Immature natural killer cell (primary cell): ENCODE data around the gene TAF11L6. TPM values are rescaled to one million over a fixed set of nuclear protein-coding genes. Genes with fewer than 3 reads are reported as not detected.
"Not testable (repeated sequence)": the region's sequence is repeated elsewhere in the genome, so short reads cannot be mapped to it uniquely, and the experiment has no call there.

Experiments used
- DNase-seq, 3 donors: peaks; one replicate each; pipeline ENCODE4 v3.0.0; 2022; ENCODE audit warnings: mixed read lengths in 1 of 3
- H3K27ac Mint-ChIP-seq, 6 donors: one replicate each; pipeline ENCODE4 v1.8.0; 2020; ENCODE audit warnings: mixed read lengths in 6 of 6, mild to moderate bottlenecking in 5 of 6, inconsistent platforms in 4 of 6, moderate library complexity in 3 of 6
- H3K27me3 Mint-ChIP-seq, 3 donors: one replicate each; pipeline ENCODE4 v1.8.0; 2020 to 2021; ENCODE audit warnings: low read depth in 3 of 3, mild to moderate bottlenecking in 3 of 3, mixed read lengths in 3 of 3, moderate library complexity in 3 of 3, inconsistent platforms in 1 of 3
- H3K36me3 Mint-ChIP-seq, 3 donors: one replicate each; pipeline ENCODE4 v1.8.0; 2020; ENCODE audit warnings: mixed read lengths in 3 of 3, inconsistent platforms in 2 of 3, mild to moderate bottlenecking in 2 of 3
- H3K4me1 Mint-ChIP-seq, 2 donors: one replicate each; pipeline ENCODE4 v1.8.0; 2020; ENCODE audit warnings: inconsistent platforms in 2 of 2, mild to moderate bottlenecking in 2 of 2, mixed read lengths in 2 of 2, moderate library complexity in 1 of 2
- H3K4me3 Mint-ChIP-seq, 5 donors: one replicate each; pipeline ENCODE4 v1.8.0; 2020; ENCODE audit warnings: mild to moderate bottlenecking in 5 of 5, mixed read lengths in 5 of 5, inconsistent platforms in 3 of 5, moderate library complexity in 3 of 5
- H3K9me3 Mint-ChIP-seq, 6 donors: one replicate each; pipeline ENCODE4 v1.8.0; 2020; ENCODE audit warnings: mild to moderate bottlenecking in 6 of 6, mixed read lengths in 6 of 6, inconsistent platforms in 4 of 6, moderate library complexity in 3 of 6
- polyA plus RNA-seq, 3 donors: library from polyadenylated mRNA; unstranded; fragments of 300-500 nt; fragmentation: Illumina TruSeq; gene quantifications; one replicate each; pipeline ENCODE4 v1.2.3, GENCODE V29; 2021

The TAF11L6 gene
- polyA plus RNA-seq = not detected

- H3K4me3 Mint-ChIP-seq, H3K9me3 Mint-ChIP-seq, DNase-seq, H3K36me3 Mint-ChIP-seq, H3K27ac Mint-ChIP-seq, H3K27me3 Mint-ChIP-seq, H3K4me1 Mint-ChIP-seq: not testable (repeated sequence)
Measured at GRCh38 chr5:17528369-17528768, at the start of gene TAF11L6. Gene TAF11L6 (plus strand): TSS chr5:17528669.

- Mint-ChIP-seq H3K4me1 (no peaks in the 10 kb centered on the region), H3K27me3 (peaks cover 0 to 3% (median 2%) of the 10 kb centered on the region in 3 donors), H3K27ac (no peak overlapping the region), H3K36me3 (no peaks in the 10 kb centered on the region), H3K4me3 (no peak overlapping the region), H3K9me3 (peaks cover 6 to 15% (median 11%) of the 10 kb centered on the region in 6 donors)
- DNase-seq = no peak
Measured at GRCh38 chr5:17481378-17481777, 47.1 kb upstream of the TAF11L6 start.

- Mint-ChIP-seq H3K27me3 (peaks cover 0 to 3% (median 2%) of the 10 kb centered on the region in 3 donors), H3K4me3 (no peak overlapping the region), H3K27ac (no peak overlapping the region), H3K36me3 (no peaks in the 10 kb centered on the region), H3K9me3 (peaks cover 7 to 21% (median 12%) of the 10 kb centered on the region in 6 donors), H3K4me1 (no peaks in the 10 kb centered on the region)
- no peak for DNase-seq
Measured at GRCh38 chr5:17482790-17483189, 45.7 kb upstream of the TAF11L6 start.

- H3K27ac Mint-ChIP-seq, H3K4me1 Mint-ChIP-seq, H3K4me3 Mint-ChIP-seq: not testable (repeated sequence)
Measured at GRCh38 chr5:17486464-17487173, 41.9 kb upstream of the TAF11L6 start.

GRCh38 chr5:17487174-17487512 lies 41.3 kb upstream of the TAF11L6 start:
- Mint-ChIP-seq H3K4me3 (no peak overlapping the region), H3K9me3 (peaks cover 6 to 27% (median 15%) of the 10 kb centered on the region in 6 donors), H3K36me3 (no peaks in the 10 kb centered on the region), H3K27ac (no peak overlapping the region), H3K27me3 (peaks cover 0 to 2% (median 0%) of the 10 kb centered on the region in 3 donors), H3K4me1 (no peaks in the 10 kb centered on the region)
- no peak for DNase-seq

More at GRCh38 chr5:17486464-17487173, 41.9 kb upstream of the TAF11L6 start:
- peaks cover 6 to 26% (median 14%) of the 10 kb centered on the region in 6 donors for H3K9me3 Mint-ChIP-seq
- H3K36me3 Mint-ChIP-seq, DNase-seq, H3K27me3 Mint-ChIP-seq: not testable (repeated sequence)

- not testable (repeated sequence) for DNase-seq, H3K27ac Mint-ChIP-seq, H3K27me3 Mint-ChIP-seq, H3K4me1 Mint-ChIP-seq, H3K36me3 Mint-ChIP-seq, H3K4me3 Mint-ChIP-seq
- peaks cover 14 to 47% (median 25%) of the 10 kb centered on the region in 6 donors for H3K9me3 Mint-ChIP-seq
Measured at GRCh38 chr5:17491257-17491656, 37.2 kb upstream of the TAF11L6 start.

GRCh38 chr5:17492770-17493169 lies 35.7 kb upstream of the TAF11L6 start:
- H3K4me1 Mint-ChIP-seq = no peaks in the 10 kb centered on the region
- DNase-seq = no peak
- H3K4me3 Mint-ChIP-seq = no peak overlapping the region
- peaks cover 0 to 5% (median 0%) of the 10 kb centered on the region in 3 donors for H3K36me3 Mint-ChIP-seq
- no peaks in the 10 kb centered on the region for H3K27me3 Mint-ChIP-seq
- H3K27ac Mint-ChIP-seq = no peak overlapping the region
- peaks cover 12 to 52% (median 26%) of the 10 kb centered on the region in 6 donors for H3K9me3 Mint-ChIP-seq

- Mint-ChIP-seq H3K4me3 (no peak overlapping the region), H3K36me3 (peaks cover 0 to 5% (median 0%) of the 10 kb centered on the region in 3 donors), H3K9me3 (peaks cover 9 to 53% (median 26%) of the 10 kb centered on the region in 6 donors), H3K27ac (no peak overlapping the region), H3K4me1 (no peaks in the 10 kb centered on the region), H3K27me3 (peaks cover 0 to 2% (median 0%) of the 10 kb centered on the region in 3 donors)
- no peak for DNase-seq
Measured at GRCh38 chr5:17497446-17497845, 31.0 kb upstream of the TAF11L6 start.

GRCh38 chr5:17497931-17498330 lies 30.5 kb upstream of the TAF11L6 start, which contains the start of gene TAF11L2:
Gene TAF11L2 (plus strand): TSS chr5:17498231.
- not testable (repeated sequence) for H3K27me3 Mint-ChIP-seq, H3K4me3 Mint-ChIP-seq, H3K36me3 Mint-ChIP-seq

GRCh38 chr5:17511775-17512325 lies 16.6 kb upstream of the TAF11L6 start:
- Mint-ChIP-seq H3K27me3 (no peaks in the 10 kb centered on the region), H3K27ac (no peak overlapping the region), H3K4me1 (no peaks in the 10 kb centered on the region), H3K36me3 (no peaks in the 10 kb centered on the region), H3K9me3 (peaks cover 8 to 44% (median 15%) of the 10 kb centered on the region in 6 donors), H3K4me3 (no peak overlapping the region)
- DNase-seq = no peak

More at GRCh38 chr5:17497931-17498330, 30.5 kb upstream of the TAF11L6 start, which contains the start of gene TAF11L2:
- DNase-seq, H3K4me1 Mint-ChIP-seq, H3K27ac Mint-ChIP-seq: not testable (repeated sequence)
- peaks cover 6 to 51% (median 23%) of the 10 kb centered on the region in 6 donors for H3K9me3 Mint-ChIP-seq

GRCh38 chr5:17517526-17517925 lies 10.9 kb upstream of the TAF11L6 start:
- H3K27me3 Mint-ChIP-seq, DNase-seq, H3K27ac Mint-ChIP-seq, H3K4me1 Mint-ChIP-seq, H3K4me3 Mint-ChIP-seq, H3K36me3 Mint-ChIP-seq: not testable (repeated sequence)
- H3K9me3 Mint-ChIP-seq = peaks cover 3 to 16% (median 7%) of the 10 kb centered on the region in 6 donors

- not testable (repeated sequence) for DNase-seq, H3K27me3 Mint-ChIP-seq, H3K27ac Mint-ChIP-seq, H3K4me1 Mint-ChIP-seq, H3K36me3 Mint-ChIP-seq, H3K4me3 Mint-ChIP-seq
- H3K9me3 Mint-ChIP-seq = peaks cover 0 to 16% (median 6%) of the 10 kb centered on the region in 6 donors
Measured at GRCh38 chr5:17518067-17518466, 10.4 kb upstream of the TAF11L6 start, which contains the start of gene TAF11L3. Gene TAF11L3 (plus strand): TSS chr5:17518367.

GRCh38 chr5:17519508-17519907 lies 9.0 kb upstream of the TAF11L6 start:
- not testable (repeated sequence) for H3K9me3 Mint-ChIP-seq, H3K27me3 Mint-ChIP-seq, H3K27ac Mint-ChIP-seq, H3K36me3 Mint-ChIP-seq, H3K4me1 Mint-ChIP-seq, DNase-seq, H3K4me3 Mint-ChIP-seq

GRCh38 chr5:17521501-17521900 lies 7.0 kb upstream of the TAF11L6 start, which contains the start of gene TAF11L4:
Gene TAF11L4 (plus strand): TSS chr5:17521801.
- not testable (repeated sequence) for H3K4me3 Mint-ChIP-seq, DNase-seq, H3K27me3 Mint-ChIP-seq, H3K36me3 Mint-ChIP-seq, H3K27ac Mint-ChIP-seq, H3K4me1 Mint-ChIP-seq, H3K9me3 Mint-ChIP-seq
